GM12878 (cell line): ENCODE measurements around the gene SLC45A3. TPM values are rescaled to one million over a fixed set of nuclear protein-coding genes. Genes with fewer than 3 reads are reported as not detected.

Source experiments
- ATAC-seq: fragments of 200-7000 bp; cut with Tn5 transposase; 3 replicates; pipeline ENCODE4 v1.9.1; 2020; ENCODE audit warnings: mild to moderate bottlenecking, moderate library complexity
- BruUV-seq: library from RNA; stranded (reverse); fragments of 400-500 nt; replicated peaks from 2 replicates; lab custom pipeline; 2021; lab: Mats Ljungman, UMichigan
- CTCF ChIA-PET: fragments of 300-600 bp; sonication (Branson Sonifier 250); formaldehyde crosslinking; extraction: SDS; loops from one replicate; lab custom pipeline; 2021; ENCODE audit warnings: inconsistent platforms; lab: Yijun Ruan, JAX
- POLR2A ChIA-PET: fragments of 350-600 bp; formaldehyde crosslinking; extraction: SDS; loops from one replicate; lab custom pipeline; 2021; ENCODE audit warnings: inconsistent platforms; lab: Charles Lee
- RAD21 ChIA-PET: fragments of 300-600 bp; sonication (Branson Sonifier 250); formaldehyde crosslinking; loops from one replicate; lab custom pipeline; 2023; ENCODE audit warnings: antibody characterized with exemption; ENCODE audit not compliant: unreplicated experiment; lab: Charles Lee
- SMC1A ChIA-PET: fragments of 300-600 bp; sonication (Branson Sonifier 250); formaldehyde crosslinking; loops from one replicate; lab custom pipeline; 2023; ENCODE audit not compliant: unreplicated experiment, uncharacterized antibody; lab: Charles Lee
- DNase-seq: peaks from one replicate; pipeline ENCODE4 v3.0.0-alpha.2; 2011; ENCODE audit warnings: low read depth, low spot score
- FAIRE-seq: peaks from 3 replicates; lab custom pipeline; 2011; peaks lifted over from hg19 to GRCh38; lab: Jason Lieb, UNC
- H2AFZ ChIP-seq: 2 replicates; pipeline ENCODE4 v1.6.0; 2011; ENCODE audit warnings: low read depth, low read length, control low read depth; ENCODE audit not compliant: control insufficient read depth
- H3K27ac ChIP-seq: 2 replicates; pipeline ENCODE4 v1.5.1; 2011; ENCODE audit warnings: control low read depth; ENCODE audit not compliant: control insufficient read depth, insufficient read depth
- H3K27me3 ChIP-seq, 2 experiments: replicated peaks in 1 of 2; 2 replicates each; pipeline versions ENCODE4 v1.6.0 to v1.6.1; 2011; ENCODE audit warnings: low read length in 1 of 2; ENCODE audit not compliant: control insufficient read depth in 2 of 2, insufficient read depth in 2 of 2
- H3K36me3 ChIP-seq, 2 experiments: 2 replicates each; pipeline ENCODE4 v1.5.1; 2011; ENCODE audit warnings: low read length in 1 of 2; ENCODE audit not compliant: control insufficient read depth in 2 of 2, insufficient read depth in 2 of 2
- H3K4me1 ChIP-seq: 2 replicates; pipeline ENCODE4 v1.6.1; 2011; ENCODE audit warnings: mild to moderate bottlenecking, low read length, moderate library complexity, mixed read lengths; ENCODE audit not compliant: control insufficient read depth, insufficient read depth
- H3K4me2 ChIP-seq: 2 replicates; pipeline ENCODE4 v1.6.0; 2011; ENCODE audit warnings: control low read depth; ENCODE audit not compliant: control insufficient read depth, insufficient read depth
- H3K4me3 ChIP-seq: fragments of 200-600 bp; sonication (generic); 2 replicates; pipeline ENCODE4 v1.5.1; 2016
- H3K79me2 ChIP-seq: 2 replicates; pipeline ENCODE4 v1.6.0; 2011; ENCODE audit warnings: low read length; ENCODE audit not compliant: control insufficient read depth, insufficient read depth
- H3K9ac ChIP-seq: 2 replicates; pipeline ENCODE4 v1.8.0; 2011; ENCODE audit warnings: low read length, control low read depth, mixed read lengths; ENCODE audit not compliant: control insufficient read depth, insufficient read depth
- H3K9me3 ChIP-seq: replicated peaks from 3 replicates; pipeline ENCODE4 v1.5.1; 2011; ENCODE audit warnings: mild to moderate bottlenecking, low read length; ENCODE audit not compliant: control insufficient read depth, insufficient read depth
- H4K20me1 ChIP-seq: 2 replicates; pipeline ENCODE4 v1.6.0; 2011; ENCODE audit not compliant: control insufficient read depth, insufficient read depth
- ASH2L ChIP-seq: fragments of 300-600, 200-600 bp; sonication (generic); IDR thresholded peaks from 2 replicates; pipeline ENCODE4 v1.6.1; 2017; ENCODE audit warnings: low read depth, mild to moderate bottlenecking, borderline replicate concordance
- JUND ChIP-seq: IDR thresholded peaks from 2 replicates; pipeline ENCODE4 v1.6.1; 2012; ENCODE audit warnings: low read depth, mild to moderate bottlenecking, low read length, improper control_type of control experiment, moderate library complexity
- MTA3 ChIP-seq: IDR thresholded peaks from 2 replicates; pipeline ENCODE4 v1.6.1; 2012; ENCODE audit warnings: low read length, inconsistent platforms, borderline replicate concordance
- NFIC ChIP-seq: IDR thresholded peaks from 2 replicates; pipeline ENCODE4 v1.6.1; 2012; ENCODE audit warnings: low read depth, mild to moderate bottlenecking, inconsistent platforms, low read length, moderate library complexity
- SIN3A ChIP-seq: IDR thresholded peaks from 2 replicates; pipeline ENCODE4 v1.6.1; 2012; ENCODE audit warnings: low read depth, low read length, improper control_type of control experiment
- SMAD1 ChIP-seq: fragments of 450-650 bp; IDR thresholded peaks from 2 replicates; pipeline ENCODE4 v1.6.1; 2018; ENCODE audit warnings: mild to moderate bottlenecking, low read depth; ENCODE audit not compliant: partially characterized antibody
- SPI1 ChIP-seq: IDR thresholded peaks from 2 replicates; pipeline ENCODE4 v1.6.1; 2011; ENCODE audit warnings: low read depth, mild to moderate bottlenecking, low read length, moderate library complexity, borderline replicate concordance; ENCODE audit not compliant: insufficient read depth
- TAF1 ChIP-seq: IDR thresholded peaks from 2 replicates; pipeline ENCODE4 v1.6.1; 2011; ENCODE audit warnings: mild to moderate bottlenecking, low read depth, low read length, borderline replicate concordance
- ZNF217 ChIP-seq: fragments of 450-650 bp; IDR thresholded peaks from 2 replicates; pipeline ENCODE4 v1.6.1; 2017; ENCODE audit warnings: antibody characterized with exemption, mild to moderate bottlenecking
- WGBS: methylation state at CpG from one replicate; pipeline ENCODE4 v1.1.6; 2016; ENCODE audit warnings: low lambda C conversion rate; ENCODE audit not compliant: insufficient replicate concordance, insufficient coverage; ENCODE audit errors: missing lambda C conversion rate; 5-methylcytosine and 5-hydroxymethylcytosine counted together
- in situ Hi-C: fragments of 300-500 bp; cut with MboI; formaldehyde crosslinking; loops from 9 replicates; pipeline ENCODE4 v1.14.3; 2018; ENCODE audit warnings: mixed read lengths
- intact Hi-C: fragments of 100-400 bp; cut with micrococcal nuclease; formaldehyde crosslinking; loops from one replicate; pipeline ENCODE4 v1.14.2; 2022; ENCODE audit not compliant: unreplicated experiment
- polyA plus RNA-seq, 11 experiments: library from polyadenylated mRNA; depleted of rRNA in 4 of 11; unstranded in 6 of 11; stranded (reverse) in 5 of 11; fragments of >200 nt; fragmentation: Nextera tagmentation in 4 of 11; fragmentation: Illumina TruSeq in 1 of 11; extraction: Ambion mirVana in 4 of 11; extraction: Trizol in 1 of 11; gene quantifications; 1 replicate in 1 of 11; 2 replicates in 10 of 11; pipeline versions ENCODE4 v1.2.1 to v1.2.3, GENCODE V29; 2011 to 2016; ENCODE audit warnings: inconsistent platforms in 2 of 11, missing spikeins in 2 of 11, low read depth in 1 of 11
- total RNA-seq, 4 experiments: library from RNA; depleted of rRNA in 3 of 4; stranded (reverse); fragments of >200 nt in 3 of 4; fragmentation: Illumina TruSeq in 1 of 4; extraction: Trizol in 1 of 4; gene quantifications; 2 replicates each; pipeline versions ENCODE4 v1.2.1 to v1.2.3, GENCODE V29; 2013 to 2021
- TF ChIP-seq, protein P1 (sequence below): fragments of 450-650 bp; IDR thresholded peaks from 2 replicates; pipeline ENCODE4 v1.6.1; 2018; ENCODE audit warnings: mild to moderate bottlenecking, low read depth, moderate library complexity; ENCODE audit not compliant: partially characterized antibody

The SLC45A3 gene
- total and polyA plus RNA-seq, 10 of the 15 experiments (the other 5 are each of a cell fraction or from before 2014, with no cell fraction given) = 0.26 to 10.3 (median 4.1) TPM

DNA sequence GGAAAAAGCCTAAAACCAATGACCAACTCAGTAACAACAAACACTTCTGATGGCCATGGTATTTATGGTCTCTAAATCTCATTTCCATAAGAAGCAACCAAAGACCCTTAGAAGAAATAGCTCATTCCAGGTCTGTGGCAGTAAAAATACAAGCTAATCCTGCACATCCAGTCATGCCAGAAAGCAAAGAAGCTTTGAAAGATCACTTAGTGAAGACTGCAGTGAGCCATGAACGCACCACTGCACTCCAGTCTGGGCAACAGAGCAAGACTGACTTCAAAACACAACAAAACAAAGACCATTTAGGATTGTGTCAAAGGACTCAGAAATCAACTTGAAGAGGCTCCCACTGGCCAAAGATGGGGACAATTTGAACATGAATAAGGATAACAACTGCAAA is 30.1 kb downstream of the SLC45A3 start:
- RAD21 ChIA-PET = interaction anchor here (0.6 to 1.7 kb wide), 4 partner anchors 8 to 59 kb away, joined by 3 to 5 read pairs (median 3); no protein-coding TSS in a partner anchor
- in situ Hi-C loops = loop anchor here (5.0 kb wide), 1 partner anchor 123 kb away; no protein-coding TSS in a partner anchor

More for the DNA sequence above, 30.1 kb downstream of the SLC45A3 start:
- 23% methylated on average over 1 of the region's 1 CpG for WGBS
- no peak overlapping the region for H2AFZ ChIP-seq
- BruUV-seq = no TSS peak
- no peak overlapping the region for H3K4me3 ChIP-seq
- ChIA-PET POLR2A (interaction anchor here (0.6 kb wide), 1 partner anchor 371 kb away, joined by 3 read pairs; no protein-coding TSS in a partner anchor), CTCF (interaction anchor here (0.6 to 10.2 kb wide), 5 partner anchors 8 to 296 kb away, joined by 3 to 105 read pairs (median 3); no protein-coding TSS in a partner anchor), SMC1A (interaction anchor here (0.9 to 1.5 kb wide), 5 partner anchors 9 to 62 kb away, joined by 3 to 10 read pairs (median 4); no protein-coding TSS in a partner anchor)
- ATAC-seq (no peak), FAIRE-seq (no peak), DNase-seq (no peak)
- intact Hi-C loops = no loop called here
- H3K4me2 ChIP-seq = no peak overlapping the region
- H3K9ac ChIP-seq = no peak overlapping the region
- H3K79me2 ChIP-seq = no peaks in the 10 kb centered on the region
- H3K4me1 ChIP-seq = no peaks in the 10 kb centered on the region
- H4K20me1 ChIP-seq = no peaks in the 10 kb centered on the region
- no peaks in the 10 kb centered on the region for H3K27me3 ChIP-seq
- no peaks in the 10 kb centered on the region for H3K36me3 ChIP-seq
- TF ChIP-seq SPI1 (no peak), SIN3A (no peak), JUND (no peak), MTA3 (no peak), ZNF217 (no peak), TAF1 (no peak), SMAD1 (no peak), NFIC (no peak), ASH2L (no peak)
- TF ChIP-seq, protein P1, sequence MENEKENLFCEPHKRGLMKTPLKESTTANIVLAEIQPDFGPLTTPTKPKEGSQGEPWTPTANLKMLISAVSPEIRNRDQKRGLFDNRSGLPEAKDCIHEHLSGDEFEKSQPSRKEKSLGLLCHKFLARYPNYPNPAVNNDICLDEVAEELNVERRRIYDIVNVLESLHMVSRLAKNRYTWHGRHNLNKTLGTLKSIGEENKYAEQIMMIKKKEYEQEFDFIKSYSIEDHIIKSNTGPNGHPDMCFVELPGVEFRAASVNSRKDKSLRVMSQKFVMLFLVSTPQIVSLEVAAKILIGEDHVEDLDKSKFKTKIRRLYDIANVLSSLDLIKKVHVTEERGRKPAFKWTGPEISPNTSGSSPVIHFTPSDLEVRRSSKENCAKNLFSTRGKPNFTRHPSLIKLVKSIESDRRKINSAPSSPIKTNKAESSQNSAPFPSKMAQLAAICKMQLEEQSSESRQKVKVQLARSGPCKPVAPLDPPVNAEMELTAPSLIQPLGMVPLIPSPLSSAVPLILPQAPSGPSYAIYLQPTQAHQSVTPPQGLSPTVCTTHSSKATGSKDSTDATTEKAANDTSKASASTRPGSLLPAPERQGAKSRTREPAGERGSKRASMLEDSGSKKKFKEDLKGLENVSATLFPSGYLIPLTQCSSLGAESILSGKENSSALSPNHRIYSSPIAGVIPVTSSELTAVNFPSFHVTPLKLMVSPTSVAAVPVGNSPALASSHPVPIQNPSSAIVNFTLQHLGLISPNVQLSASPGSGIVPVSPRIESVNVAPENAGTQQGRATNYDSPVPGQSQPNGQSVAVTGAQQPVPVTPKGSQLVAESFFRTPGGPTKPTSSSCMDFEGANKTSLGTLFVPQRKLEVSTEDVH = no peak
- H3K27ac ChIP-seq = no peak overlapping the region
- H3K9me3 ChIP-seq = no peaks in the 10 kb centered on the region
